Esophagus mucosa (tissue), 1 donor: Measurements from ENCODE around the gene RTN4RL2. TPM values are rescaled to one million over a fixed set of nuclear protein-coding genes. Genes with fewer than 3 reads are reported as not detected.

Experiments used
- ATAC-seq: fragments of 200-7000 bp; cut with Tn5 transposase; one replicate; pipeline ENCODE4 v1.9.1; 2020
- total RNA-seq: library from RNA; stranded (reverse); gene quantifications from one replicate; pipeline ENCODE4 v1.2.4, GENCODE V29; 2023
- donor health status: DM: yes; HTN: yes; CAD: no.

RTN4RL2 gene
- 0.56 TPM for total RNA-seq

DNA sequence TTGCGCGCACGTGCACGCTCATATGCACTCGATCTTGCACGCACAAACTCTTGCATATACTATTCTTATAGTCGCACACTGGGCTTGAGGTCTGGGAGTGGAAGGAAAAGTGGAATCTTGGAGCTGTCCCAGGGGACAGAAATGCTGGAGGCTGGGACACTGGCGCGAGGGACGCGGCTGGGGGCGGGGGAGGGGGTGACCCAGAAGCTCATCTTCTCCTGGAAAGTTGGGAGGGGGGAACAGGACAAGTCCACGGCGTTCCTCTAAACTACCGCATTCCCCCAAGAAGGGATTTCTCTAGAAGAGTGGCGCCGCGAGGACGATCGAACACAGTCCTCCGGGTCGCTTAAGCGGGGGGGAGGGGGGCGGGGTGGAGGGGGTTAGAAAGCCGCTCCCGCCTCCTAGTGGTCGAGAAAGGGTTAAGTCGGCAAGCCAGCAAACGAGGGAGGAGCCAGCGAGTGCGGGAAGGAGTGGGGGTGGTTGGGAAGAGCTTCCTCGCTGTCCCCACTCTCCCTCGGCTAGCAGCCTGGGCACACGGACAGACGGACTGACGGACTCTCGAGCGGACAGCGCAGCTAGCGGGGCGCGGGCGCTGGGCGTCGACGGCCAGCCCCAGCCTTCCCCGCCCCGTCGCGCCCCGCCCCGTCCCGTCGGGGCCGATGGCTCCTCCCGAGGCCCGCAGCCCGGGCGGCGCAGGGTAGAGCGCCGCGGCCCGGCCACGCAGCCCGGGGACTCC, at the start of gene RTN4RL2:
RTN4RL2 (plus strand) TSS at position 507 of the 736 bp plus-strand sequence. CDS start 338 bp downstream, outside the sequence.
- peak; percentile 24 for ATAC-seq

DNA sequence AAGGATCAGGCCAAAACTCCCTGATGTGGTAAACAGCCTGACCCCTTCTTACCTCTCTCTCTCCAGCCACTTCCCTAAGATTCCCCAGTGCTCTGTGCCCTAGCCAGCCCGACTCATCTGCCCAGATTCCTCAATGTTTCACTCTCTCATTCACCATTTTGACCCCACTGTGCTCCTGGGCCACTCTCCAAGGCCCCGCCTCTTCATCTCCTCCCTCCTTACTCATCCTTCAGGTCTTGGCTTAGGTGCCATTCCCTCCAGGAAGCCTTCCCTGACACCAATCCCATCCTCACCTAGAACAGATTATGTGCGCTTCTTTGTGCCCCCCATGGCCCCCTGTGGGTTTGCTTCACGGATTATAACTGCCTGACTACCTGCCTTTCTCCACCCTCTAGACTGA, 46.6 kb upstream of the RTN4RL2 start:
- ATAC-seq = no peak

DNA sequence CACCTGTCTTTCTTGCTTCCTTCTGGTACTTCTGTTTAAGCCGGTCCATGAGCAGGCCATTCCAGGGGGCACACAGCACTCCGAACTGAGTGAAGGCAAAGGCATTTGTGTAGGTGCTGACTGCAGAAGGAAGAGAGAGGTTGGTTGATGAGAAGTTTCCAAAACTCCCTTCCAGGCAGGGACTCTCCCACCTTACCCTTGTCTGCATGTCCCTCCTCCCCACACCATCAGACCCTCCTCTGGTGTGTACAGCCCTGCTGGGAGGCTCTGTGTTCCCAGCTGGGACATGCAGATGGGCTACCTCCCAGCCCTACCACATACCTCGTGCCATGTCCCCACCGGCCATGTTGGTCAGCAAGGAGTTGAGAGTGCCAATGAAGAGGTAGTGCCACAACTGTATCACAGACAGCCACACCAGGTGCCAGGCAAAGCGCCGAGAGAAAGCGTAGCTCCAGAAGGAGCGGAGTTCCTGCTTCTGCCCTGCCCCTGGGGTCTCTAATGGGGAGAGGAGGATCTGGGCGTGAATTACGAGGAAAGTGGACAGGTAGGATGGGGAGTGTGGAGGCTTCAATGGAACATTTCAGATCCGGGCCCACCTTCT, 45.6 kb upstream of the RTN4RL2 start:
- no peak for ATAC-seq

DNA sequence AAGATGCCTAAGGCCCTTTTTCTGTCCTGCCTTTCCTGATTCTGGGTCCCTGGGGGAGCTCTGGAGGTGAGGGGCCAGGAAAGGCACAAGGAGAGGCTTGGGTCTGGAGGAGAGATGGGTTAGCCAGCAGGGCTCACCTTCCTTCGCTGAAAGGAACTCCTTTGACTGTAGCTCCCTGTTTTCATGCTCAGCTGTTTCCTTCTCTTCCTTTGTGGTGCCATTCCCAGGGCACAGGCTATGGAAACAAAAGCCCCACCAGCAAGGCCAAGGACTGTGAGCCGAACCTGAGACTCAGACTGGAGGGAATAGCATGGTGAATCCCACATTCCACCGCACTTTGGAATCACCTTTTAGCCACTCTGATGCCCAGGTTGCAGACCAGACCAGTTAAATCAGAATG, 43.9 kb upstream of the RTN4RL2 start:
- no peak for ATAC-seq

DNA sequence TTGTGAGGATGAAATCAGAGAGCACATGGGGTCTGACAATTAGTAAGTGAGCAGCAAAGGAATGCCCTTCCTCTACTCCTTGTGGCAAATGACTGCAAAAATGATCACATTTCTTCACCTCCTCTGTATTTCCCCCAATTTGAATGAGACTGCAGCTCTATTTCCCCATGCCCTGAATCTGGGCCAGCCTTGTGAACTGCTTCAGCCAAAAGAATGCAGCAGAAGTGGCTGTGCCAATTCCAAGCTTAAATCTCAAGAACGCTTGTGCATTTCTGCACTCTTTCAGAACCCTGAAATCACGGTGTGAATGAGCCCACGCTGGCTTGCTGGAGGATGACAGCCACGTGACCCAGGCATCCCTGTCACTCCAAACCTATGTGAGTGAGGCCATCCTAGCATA, 43.3 kb upstream of the RTN4RL2 start:
- ATAC-seq = no peak

DNA sequence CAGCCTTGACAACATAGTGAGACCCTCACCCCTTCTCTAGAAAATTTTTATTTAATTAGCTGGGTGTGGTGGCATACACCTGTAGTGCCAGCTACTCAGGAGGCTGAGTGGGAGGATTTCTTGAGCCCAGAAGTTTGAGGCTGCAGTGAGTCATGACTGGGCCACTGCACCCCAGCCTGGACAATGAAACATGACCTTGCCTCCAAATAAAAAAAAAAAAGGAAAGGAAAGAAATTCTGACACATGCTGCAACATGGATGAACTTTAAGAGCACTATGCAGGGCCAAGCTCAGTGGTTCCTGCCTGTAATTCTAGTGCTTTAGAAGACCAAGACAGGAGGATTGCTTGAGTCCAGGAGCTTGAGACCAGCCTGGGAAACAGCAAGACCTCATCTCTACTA, 42.2 kb upstream of the RTN4RL2 start:
- no peak for ATAC-seq

DNA sequence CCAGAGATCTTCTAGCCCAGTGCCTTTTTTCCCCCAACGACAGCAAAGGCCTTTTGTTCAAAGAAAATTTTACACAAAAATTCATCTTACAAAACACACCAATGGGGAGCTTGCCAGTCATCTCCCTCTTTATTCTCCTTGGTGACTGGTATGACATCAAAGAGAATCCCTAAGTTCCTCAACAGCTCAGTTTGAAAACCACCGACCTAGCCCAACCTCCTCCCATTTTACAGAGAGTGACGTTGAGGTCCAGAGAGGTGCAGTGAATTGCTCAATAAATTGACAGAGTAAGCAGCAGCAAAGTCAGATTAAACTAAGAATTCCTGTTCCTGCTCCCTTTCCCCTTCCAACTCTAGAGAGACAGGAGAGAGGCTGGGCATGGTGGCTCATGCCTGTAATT, 41.2 kb upstream of the RTN4RL2 start:
- ATAC-seq = no peak

DNA sequence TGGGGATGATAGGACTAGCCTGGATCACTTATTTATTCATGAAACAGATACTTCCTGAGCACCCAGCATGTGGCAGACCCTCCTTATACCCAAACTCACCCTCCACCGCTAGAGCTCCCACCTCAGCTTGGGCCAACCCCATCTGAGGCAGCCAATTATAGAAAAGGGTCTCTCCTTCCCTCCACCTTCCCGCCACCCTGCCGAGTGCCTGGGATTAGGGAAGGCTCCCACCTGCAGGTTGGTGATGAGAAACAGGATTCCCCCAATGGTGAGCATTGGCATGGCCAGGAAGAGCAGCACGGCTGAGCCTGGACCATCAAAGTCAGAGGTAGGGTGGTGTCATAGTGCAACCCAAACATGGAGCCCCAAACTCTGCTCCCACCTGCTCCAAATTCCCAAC, 39.3 kb upstream of the RTN4RL2 start:
- no peak for ATAC-seq

DNA sequence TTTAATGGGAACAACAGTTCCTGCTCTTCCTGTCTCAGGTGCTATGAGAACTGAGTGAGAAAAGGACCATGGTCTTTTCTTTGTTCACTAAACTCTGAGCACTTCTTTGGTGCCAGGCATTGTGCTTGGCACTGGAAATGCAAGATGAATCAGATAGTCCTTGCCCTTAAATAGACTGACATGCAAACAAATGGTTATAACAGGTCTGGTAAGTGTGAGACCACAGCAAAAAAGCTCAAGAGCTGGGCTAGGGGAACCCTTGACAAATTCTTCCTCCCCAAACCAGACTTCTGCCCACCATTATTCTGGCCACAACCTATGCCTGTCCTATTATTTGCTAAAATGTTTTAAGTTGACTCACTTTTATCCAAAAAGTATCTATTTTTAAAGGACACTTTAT, 38.5 kb upstream of the RTN4RL2 start:
- no peak for ATAC-seq

DNA sequence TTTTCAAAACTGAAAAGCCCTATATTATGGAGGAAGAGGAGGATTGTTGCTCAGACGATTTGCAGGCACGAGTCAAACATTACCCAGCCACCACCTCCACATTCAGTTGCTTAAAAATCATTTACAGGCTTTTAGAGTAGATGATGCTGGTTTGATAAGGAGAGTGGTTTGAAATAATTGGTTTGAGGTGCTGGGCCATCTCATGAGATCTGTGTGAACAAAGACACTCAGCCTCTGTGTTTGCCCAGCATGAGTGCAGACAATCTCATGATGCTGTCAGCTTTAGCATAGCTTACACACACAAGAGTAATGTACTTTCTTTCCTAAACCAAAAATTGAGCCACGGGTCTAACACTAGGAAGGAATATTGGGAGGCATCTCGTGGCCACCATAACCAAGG, 37.7 kb upstream of the RTN4RL2 start:
- no peak for ATAC-seq

DNA sequence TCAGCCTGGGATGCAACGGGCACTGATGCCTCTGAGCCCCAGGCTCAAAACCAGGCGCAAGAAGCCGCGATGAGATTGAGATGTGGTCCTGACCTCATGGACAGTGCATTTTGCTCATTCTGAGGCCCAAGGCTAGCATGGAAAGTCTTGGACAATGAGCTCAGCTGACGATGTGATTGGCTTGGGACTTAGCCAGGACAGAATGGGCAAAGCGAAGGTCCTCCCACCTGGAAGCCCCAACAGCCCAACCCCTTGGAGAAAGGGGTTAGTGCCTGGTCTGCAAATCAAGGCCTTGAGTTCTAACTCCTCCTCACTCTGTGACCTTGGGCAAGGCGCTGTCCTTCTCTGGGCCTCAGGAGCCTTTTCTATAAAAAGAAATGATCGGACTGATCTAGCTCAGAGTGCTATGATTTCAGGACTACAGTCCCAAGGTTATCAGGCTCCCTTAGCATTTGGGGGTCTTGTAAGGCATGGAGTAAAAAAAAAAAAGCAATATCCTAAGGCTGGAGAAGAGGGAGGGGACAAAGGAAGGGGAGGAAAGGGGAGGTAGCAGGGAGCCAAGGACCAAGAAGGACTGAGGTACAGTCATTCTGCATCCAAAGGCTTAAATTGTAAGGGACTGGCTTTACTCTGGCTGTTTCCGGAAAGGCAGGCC, 36.1 kb upstream of the RTN4RL2 start:
- ATAC-seq = no peak

DNA sequence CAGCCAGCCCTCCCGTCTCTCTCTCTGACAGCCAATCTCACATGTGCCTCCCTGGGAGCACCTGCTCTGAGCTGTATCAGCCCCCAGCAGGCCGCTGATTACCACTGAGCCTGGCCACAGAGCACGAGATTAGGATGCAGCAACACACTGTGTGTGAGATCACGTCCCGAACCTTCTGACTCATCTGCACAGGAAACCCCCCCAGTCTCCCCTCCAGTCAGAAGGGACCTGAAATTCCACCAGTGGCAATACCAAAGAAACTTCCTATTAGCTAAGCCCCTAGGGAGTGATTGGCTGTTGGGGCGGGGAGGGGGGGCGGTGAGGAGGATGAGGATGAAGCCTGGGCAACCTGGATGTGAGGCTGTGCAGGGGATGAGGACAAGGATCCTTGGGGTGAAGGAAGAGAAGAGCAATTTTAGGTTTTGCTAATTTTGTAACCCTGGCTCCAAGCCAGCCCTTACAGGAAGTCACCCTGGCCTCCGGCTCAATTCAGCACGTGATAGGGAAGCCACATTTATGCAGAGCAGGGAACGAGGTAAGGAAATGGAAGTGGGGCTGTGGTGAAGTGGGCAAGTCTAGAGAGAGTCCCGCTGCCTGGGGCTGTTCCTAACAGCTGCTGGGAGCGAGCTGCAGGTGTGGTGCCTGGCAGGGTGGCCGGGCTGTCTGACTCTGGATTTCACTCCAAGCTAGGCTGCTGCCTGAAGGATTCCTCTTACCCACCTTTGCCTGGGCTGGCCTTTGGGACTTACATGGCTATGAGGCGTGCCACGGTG, 35.4 kb upstream of the RTN4RL2 start:
- peak; percentile 76 for ATAC-seq

DNA sequence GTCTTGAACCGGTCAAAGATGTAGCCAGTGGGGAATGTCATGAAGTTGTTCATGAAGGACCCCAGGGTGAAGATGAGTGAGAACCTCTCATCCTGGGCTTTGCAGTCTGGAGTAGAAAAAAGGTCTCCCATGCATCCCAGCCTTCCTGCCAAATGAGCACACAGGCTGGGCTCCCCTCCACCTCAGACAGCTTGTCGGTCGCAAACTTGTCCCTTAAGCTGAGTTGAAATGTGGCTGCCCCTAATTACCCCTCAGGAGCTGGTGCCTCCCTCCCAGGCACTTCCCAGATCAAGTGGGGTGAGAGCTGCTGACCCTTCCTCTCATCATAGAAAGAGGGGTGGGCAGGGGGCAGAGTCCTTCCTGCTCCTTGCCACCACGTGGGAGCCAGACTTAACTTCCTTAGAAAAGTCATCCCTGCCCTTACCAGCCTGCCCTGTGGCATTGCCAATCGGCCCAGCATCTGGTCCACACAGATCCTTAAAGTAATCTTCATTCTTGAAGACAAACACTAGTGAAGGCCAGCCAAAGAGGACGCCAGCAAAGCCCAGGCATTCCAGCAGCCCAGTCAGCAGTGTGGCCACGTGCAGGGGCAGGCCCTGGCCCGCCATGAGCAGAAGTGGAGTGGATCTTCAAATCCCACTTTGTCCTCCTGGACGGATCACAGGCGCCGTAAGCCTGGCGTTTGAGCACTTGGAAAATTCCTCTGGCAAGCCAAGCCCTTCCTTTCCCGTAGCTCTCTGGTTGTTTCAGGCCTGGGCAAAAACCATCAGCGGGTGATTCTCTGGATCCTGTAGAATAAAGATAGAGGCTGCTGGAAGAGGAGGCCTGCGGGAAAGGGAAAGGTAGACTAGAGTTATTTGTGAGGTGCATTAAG, 34.5 kb upstream of the RTN4RL2 start:
- ATAC-seq = peak; percentile 35

DNA sequence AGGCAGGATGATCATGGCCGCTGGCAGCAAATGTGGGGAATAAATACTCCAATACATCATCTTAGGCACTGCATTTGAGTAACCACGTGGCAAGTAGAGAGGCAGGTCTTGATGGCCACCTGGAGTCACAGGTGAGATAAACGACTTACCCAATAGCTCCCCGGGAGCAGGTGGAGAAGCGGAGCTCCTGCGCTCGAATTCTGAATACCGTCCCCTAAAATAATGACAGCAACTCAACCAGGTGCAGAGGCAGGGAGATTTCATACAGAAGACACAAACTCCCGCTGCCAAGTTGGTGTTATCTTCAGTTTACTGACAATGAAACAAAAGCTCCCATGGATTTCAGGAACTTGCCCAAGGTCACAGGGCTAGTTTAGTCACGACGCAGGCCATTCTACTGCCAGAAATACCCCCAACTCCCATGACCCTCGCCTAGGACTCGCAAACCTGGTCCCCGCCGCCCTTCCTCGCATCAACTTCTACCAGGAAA, 33.8 kb upstream of the RTN4RL2 start:
- ATAC-seq = peak; percentile 36

DNA sequence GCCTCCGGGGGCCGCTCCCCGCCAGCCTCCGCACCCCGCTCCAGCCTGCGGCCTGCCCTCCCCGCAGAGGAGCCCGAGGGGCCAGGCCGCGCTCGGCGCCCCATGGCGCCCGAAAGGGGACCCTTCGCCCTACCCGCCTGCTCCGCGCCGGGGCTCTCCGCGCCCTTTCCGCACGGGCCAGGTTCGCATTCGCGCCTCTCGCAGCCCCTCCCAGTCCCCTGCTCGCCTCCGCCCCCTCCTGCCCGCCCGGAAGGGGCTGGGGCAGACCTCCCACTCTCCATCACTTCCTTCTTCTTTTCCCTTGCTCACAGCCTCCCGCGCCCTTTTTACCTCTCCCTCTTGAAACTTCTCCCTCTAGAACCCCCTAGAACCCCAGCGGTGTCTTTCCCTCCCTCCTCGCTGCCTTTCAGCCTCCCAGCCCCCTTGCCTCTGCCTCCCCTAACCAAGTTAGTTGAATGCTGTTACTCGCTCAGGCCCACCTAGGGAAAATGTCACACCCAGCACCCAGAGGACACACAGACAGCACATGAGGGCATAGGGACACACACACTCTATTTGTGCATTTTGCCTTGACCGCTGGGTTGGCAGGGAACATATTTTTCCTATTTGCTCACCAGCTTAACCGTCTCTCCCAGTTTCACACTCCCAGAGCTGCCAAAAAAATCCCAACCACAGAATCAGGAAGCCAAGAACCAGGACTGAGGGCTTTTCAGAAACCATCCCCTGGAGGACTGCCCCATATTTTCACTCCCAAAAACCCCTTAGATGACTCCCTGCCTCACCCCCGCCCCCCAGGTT, 33.2 kb upstream of the RTN4RL2 start, which contains the start of gene SLC43A3:
SLC43A3 (minus strand) TSS at position 193 of the 798 bp plus-strand sequence. CDS start 949 bp downstream, outside the sequence.
- ATAC-seq = peak; percentile 66

DNA sequence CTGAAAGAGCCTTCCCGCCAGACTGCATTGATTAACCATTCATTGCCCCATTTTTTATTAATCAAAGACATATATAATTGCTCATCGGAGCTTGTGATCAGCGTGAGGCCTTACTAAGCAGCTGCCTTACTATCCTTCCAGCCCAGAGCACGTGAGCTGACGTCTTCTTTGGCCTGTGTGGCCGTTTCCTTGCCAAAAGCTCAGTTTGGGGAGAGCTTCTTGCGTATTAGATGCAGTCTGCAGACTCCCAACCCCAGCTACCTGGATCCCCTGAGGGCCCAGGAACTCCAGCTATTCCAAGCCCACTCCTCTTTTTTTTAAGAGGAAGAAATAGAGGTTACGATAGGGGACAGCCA, 32.6 kb upstream of the RTN4RL2 start:
- no peak for ATAC-seq

DNA sequence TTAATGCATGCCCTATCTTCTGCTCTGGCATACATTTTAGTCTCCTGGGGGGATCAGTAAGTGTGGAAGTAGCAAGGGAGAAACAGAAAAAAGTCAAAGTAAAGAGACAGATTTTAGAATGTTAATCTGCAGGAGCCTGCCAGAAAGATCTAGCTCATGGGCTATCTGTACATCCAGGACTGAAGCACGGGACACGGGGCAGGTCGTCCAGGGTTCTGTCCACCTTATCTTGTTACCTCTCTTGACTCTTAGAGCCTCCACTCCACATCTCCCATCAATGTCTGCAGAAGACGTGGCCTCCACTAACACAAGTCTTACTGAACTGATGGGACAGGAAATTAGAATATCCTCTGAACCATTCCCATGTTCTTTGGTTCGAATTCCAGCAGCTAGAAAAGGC, 31.7 kb upstream of the RTN4RL2 start:
- ATAC-seq = no peak

DNA sequence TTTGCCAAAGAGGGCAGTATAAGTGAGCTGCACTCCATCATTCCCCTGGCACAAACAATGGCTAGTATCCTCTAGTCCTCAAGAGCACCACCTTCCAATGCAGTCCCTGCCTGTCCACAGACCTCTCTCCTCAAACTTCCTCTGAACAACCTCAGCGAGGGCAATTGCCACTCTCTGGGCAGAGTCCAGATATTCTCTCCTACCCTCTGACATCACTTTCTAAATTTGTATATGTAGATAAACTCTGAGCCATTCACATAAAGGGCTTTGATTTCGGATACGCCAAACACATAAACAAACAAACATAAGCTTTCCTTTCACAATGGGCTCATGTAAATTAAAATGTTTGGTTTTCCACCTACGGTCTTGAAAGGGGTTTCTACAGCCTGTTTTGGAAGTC, 30.4 kb upstream of the RTN4RL2 start:
- no peak for ATAC-seq

DNA sequence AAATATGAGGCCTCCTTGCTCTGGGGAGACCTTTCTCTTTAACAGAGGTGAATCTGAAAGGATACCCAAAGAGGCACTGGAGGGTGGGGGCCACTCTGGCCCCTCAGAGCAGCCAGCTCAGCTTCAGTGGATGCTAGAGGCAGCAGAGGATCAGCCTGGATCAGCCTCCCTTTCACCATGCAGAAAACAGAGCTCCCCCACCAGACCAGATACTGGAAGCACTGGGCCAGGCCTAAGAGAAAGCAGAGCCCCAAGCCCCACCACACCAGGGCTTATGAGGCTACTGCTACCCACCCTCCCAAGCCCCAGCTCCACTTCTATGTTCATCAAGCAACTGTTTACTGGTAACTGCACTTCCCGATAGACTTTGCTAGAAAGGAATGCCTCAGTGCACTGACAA, 29.4 kb upstream of the RTN4RL2 start:
- ATAC-seq = no peak

DNA sequence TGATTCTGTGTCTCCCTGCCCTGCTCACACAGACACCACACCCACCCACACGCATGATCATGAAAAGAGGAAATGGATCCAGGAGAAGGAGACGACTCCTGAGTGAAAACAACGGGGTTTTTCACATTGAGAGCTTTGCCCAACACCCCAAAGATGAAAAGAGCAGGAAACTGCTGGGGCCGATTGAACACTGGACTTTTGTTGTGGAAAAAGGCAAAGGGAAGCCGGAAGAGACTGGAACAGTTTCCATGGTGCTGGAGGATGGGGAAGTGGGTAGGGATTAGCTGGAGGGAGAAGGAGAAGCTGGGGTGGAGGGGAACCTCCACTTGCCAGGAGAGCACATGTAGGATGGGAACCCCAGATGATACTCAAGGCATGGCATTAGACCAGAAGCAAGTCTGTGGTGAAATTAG, 28.2 kb upstream of the RTN4RL2 start:
- no peak for ATAC-seq

DNA sequence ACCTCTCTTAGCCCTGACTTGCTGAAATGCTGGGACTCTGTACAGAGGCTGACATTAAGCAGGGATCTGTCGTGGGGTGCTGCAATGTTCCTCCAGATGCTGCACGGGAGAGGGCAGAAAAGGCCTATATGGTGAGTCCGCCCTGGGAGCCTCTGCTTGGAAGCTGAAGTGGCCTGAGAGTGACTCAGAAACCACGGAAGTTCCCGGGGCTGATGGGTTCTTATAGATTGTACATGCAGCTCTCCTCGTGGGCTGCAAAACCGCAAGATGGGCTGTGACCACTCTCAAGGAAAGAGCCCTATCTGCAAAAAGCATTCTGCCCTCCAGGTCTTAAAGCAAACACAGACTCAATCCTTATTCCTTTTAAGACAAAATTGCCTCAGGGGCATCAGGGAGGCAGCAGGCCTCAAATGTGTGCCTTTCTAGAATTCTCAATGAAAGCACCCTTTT, 27.6 kb upstream of the RTN4RL2 start:
- no peak for ATAC-seq
